H1 (cell line): ENCODE measurements around the gene ELMO1. TPM values are rescaled to one million over a fixed set of nuclear protein-coding genes. Genes with fewer than 3 reads are reported as not detected.

Source experiments
- ASH2L ChIP-seq: fragments of 200-600, 300-600 bp; sonication (generic); IDR thresholded peaks from one replicate; pipeline ENCODE4 v1.7.1; 2017; ENCODE audit warnings: low read length
- CBX8 ChIP-seq: fragments of 300-800, 300-1000 bp; sonication (generic); IDR thresholded peaks from 2 replicates; pipeline ENCODE4 v1.7.1; 2016; ENCODE audit warnings: low read depth, low read length, borderline replicate concordance
- CTBP2 ChIP-seq: IDR thresholded peaks from 2 replicates; pipeline ENCODE4 v1.7.0; 2011; ENCODE audit warnings: borderline replicate concordance, mild to moderate bottlenecking, moderate library complexity, mixed read lengths, low read length; ENCODE audit not compliant: insufficient read depth, insufficient read length
- FOSL1 ChIP-seq: IDR thresholded peaks from 2 replicates; pipeline ENCODE4 v1.6.1; 2011; ENCODE audit warnings: mild to moderate bottlenecking, low read depth, low read length, moderate library complexity; ENCODE audit not compliant: insufficient read depth
- KDM1A ChIP-seq: fragments of 200-600, 300-600 bp; sonication (generic); IDR thresholded peaks from 2 replicates; pipeline ENCODE4 v1.7.1; 2016; ENCODE audit warnings: mild to moderate bottlenecking, low read length, borderline replicate concordance
- MAFK ChIP-seq: IDR thresholded peaks from 2 replicates; pipeline ENCODE4 v1.6.1; 2012; ENCODE audit warnings: low read depth, mild to moderate bottlenecking, improper control_type of control experiment, low read length
- RFX5 ChIP-seq: IDR thresholded peaks from 2 replicates; pipeline ENCODE4 v1.6.1; 2011; ENCODE audit warnings: low read depth, low read length, improper control_type of control experiment, borderline replicate concordance
- SAP30 ChIP-seq: fragments of 300-600 bp; sonication (generic); IDR thresholded peaks from 2 replicates; pipeline ENCODE4 v1.7.1; 2012; ENCODE audit warnings: low read length, moderate library complexity, mild to moderate bottlenecking, inconsistent platforms; ENCODE audit not compliant: insufficient read depth, insufficient replicate concordance
- SIN3A ChIP-seq, 2 experiments: IDR thresholded peaks in 1 of 2; conservative IDR thresholded peaks in 1 of 2; 2 replicates each; pipeline ENCODE4 v1.6.1; 2011 to 2012; ENCODE audit warnings: low read length in 2 of 2, improper control_type of control experiment in 1 of 2, low read depth in 1 of 2, mild to moderate bottlenecking in 1 of 2
- polyA plus RNA-seq, 7 experiments: library from polyadenylated mRNA; depleted of rRNA in 3 of 7; stranded (reverse) in 5 of 7; unstranded in 2 of 7; fragments of >200 nt in 5 of 7; fragments of 200-250 nt in 2 of 7; gene quantifications; 1 replicate in 5 of 7; 2 replicates in 1 of 7; 4 replicates in 1 of 7; pipeline versions ENCODE4 v1.2.1 to v1.2.3, GENCODE V29; 2011 to 2013; ENCODE audit warnings: missing spikeins in 2 of 7, mixed read lengths in 2 of 7
- total RNA-seq: library from RNA; stranded (reverse); fragmentation: NEBNext Ultra II Directional; extraction: Animal tissue kit (Norgen Biotek cat#: 25700); gene quantifications from 2 replicates; pipeline ENCODE4 v1.2.1, GENCODE V29; 2021
- TF ChIP-seq, protein P1 (sequence below), 3 experiments: IDR thresholded peaks; 1 replicate in 2 of 3; 2 replicates in 1 of 3; pipeline versions ENCODE4 v1.5.1 to v1.6.1; 2011; ENCODE audit warnings: low read length in 3 of 3, mild to moderate bottlenecking in 3 of 3, inconsistent platforms in 2 of 3, low read depth in 1 of 3, moderate library complexity in 1 of 3; ENCODE audit not compliant: insufficient read depth in 1 of 3; ENCODE audit errors: control extremely low read depth in 1 of 3
- TF ChIP-seq, protein P2 (sequence below): IDR thresholded peaks from 2 replicates; pipeline ENCODE4 v1.6.1; 2012; ENCODE audit warnings: low read length, inconsistent platforms
- TF ChIP-seq, protein P3 (sequence below): IDR thresholded peaks from 2 replicates; pipeline ENCODE4 v1.6.1; 2012; ENCODE audit warnings: inconsistent platforms

ELMO1 gene
- total and polyA plus RNA-seq, 2 of the 8 experiments (the other 6 are each of a cell fraction or from before 2014, with no cell fraction given) = 18.4 to 21.0 TPM

DNA sequence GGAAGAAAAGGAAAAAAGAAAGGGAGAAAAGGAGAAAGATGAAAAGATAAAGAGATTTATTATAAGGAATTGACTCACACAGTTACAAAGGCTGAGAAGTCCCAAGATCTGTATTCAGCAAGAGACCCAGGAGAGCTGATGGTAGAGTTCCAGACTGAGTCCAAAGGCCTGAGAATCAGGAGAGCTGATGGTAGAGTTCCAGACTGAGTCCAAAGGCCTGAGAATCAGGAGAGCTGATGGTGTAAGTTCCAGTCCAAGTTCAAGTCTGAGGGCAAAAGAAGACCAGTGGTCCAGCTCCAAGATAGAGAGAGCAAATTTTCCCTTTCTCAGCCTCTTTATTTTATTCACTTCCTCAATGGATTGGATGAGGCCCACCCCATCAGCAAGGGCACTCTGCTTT lies 627.0 kb downstream of the ELMO1 start (continued):
- TF ChIP-seq SIN3A (conservative IDR thresholded peaks at IDR 0.05 in 1 of 2, IDR thresholded peaks at IDR 0.05 in 1 of 2; ENCODE audit: low read depth in 1 of 2, low read length in 2 of 2) (no peak), FOSL1 (no peak), SAP30 (no peak), RFX5 (no peak), CBX8 (no peak), MAFK (no peak), KDM1A (no peak), CTBP2 (no peak), ASH2L (no peak)
- TF ChIP-seq, protein P1, sequence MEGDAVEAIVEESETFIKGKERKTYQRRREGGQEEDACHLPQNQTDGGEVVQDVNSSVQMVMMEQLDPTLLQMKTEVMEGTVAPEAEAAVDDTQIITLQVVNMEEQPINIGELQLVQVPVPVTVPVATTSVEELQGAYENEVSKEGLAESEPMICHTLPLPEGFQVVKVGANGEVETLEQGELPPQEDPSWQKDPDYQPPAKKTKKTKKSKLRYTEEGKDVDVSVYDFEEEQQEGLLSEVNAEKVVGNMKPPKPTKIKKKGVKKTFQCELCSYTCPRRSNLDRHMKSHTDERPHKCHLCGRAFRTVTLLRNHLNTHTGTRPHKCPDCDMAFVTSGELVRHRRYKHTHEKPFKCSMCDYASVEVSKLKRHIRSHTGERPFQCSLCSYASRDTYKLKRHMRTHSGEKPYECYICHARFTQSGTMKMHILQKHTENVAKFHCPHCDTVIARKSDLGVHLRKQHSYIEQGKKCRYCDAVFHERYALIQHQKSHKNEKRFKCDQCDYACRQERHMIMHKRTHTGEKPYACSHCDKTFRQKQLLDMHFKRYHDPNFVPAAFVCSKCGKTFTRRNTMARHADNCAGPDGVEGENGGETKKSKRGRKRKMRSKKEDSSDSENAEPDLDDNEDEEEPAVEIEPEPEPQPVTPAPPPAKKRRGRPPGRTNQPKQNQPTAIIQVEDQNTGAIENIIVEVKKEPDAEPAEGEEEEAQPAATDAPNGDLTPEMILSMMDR (IDR thresholded peaks at IDR 0.05; ENCODE audit: control extremely low read depth in 1 of 3, insufficient read depth in 1 of 3, low read depth in 1 of 3, low read length in 3 of 3) = no peak
- TF ChIP-seq, protein P2, sequence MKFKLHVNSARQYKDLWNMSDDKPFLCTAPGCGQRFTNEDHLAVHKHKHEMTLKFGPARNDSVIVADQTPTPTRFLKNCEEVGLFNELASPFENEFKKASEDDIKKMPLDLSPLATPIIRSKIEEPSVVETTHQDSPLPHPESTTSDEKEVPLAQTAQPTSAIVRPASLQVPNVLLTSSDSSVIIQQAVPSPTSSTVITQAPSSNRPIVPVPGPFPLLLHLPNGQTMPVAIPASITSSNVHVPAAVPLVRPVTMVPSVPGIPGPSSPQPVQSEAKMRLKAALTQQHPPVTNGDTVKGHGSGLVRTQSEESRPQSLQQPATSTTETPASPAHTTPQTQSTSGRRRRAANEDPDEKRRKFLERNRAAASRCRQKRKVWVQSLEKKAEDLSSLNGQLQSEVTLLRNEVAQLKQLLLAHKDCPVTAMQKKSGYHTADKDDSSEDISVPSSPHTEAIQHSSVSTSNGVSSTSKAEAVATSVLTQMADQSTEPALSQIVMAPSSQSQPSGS = no peak
- TF ChIP-seq, protein P3, sequence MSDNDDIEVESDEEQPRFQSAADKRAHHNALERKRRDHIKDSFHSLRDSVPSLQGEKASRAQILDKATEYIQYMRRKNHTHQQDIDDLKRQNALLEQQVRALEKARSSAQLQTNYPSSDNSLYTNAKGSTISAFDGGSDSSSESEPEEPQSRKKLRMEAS = no peak
